ENCODE measurements around the gene GRPEL1. TPM values are rescaled to one million over a fixed set of nuclear protein-coding genes. Genes with fewer than 3 reads are reported as not detected.
A peak's percentile ranks its signal among the peaks of the same experiment; 100 is the strongest.

GRPEL1 gene
- total RNA-seq, 2 donors from 2014 or later, result 22.2 to 22.6 TPM

GRCh38 chr4:7034262-7035081, 33.4 kb downstream of the GRPEL1 start:
- intact Hi-C loops (cut with DNase I), result no loop called here
- peak; percentile 67 for DNase-seq (ENCODE audit: low spot score)

- no peak for DNase-seq (ENCODE audit: low spot score)
- intact Hi-C loops (cut with DNase I), result no loop called here
These were observed 35.3 kb downstream of the GRPEL1 start for GRCh38 chr4:7032596-7032995.

- intact Hi-C loops (cut with DNase I), result no loop called here
- no peak for DNase-seq (ENCODE audit: low spot score)
These were observed 36.1 kb downstream of the GRPEL1 start for GRCh38 chr4:7031558-7032449.

DNA sequence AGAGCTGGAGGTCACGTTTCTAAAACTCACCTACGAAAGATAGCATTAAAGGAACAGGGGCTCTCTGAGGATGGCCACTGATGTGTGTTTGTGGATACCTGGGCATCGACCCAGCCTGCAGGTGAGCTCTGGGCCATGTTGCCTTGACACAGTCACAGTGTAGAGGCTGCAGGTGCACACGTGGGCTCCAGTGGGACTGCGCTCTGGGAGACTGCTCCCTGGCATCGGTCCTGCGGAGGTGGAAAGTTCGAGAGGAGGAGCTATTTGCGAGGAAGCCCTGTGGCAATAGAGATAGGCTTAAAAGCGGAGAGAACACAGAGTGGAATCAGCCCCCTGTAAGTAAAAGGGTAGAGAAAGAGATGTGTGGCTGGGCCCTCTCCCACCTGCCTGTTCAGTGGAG, 37.0 kb downstream of the GRPEL1 start:
- DNase-seq (ENCODE audit: low spot score), result peak; percentile 24
- intact Hi-C loops (cut with DNase I), result no loop called here

GRCh38 chr4:7029921-7030320, 37.9 kb downstream of the GRPEL1 start:
- intact Hi-C loops (cut with DNase I), result no loop called here
- peak; percentile 64 for DNase-seq (ENCODE audit: low spot score)

DNA sequence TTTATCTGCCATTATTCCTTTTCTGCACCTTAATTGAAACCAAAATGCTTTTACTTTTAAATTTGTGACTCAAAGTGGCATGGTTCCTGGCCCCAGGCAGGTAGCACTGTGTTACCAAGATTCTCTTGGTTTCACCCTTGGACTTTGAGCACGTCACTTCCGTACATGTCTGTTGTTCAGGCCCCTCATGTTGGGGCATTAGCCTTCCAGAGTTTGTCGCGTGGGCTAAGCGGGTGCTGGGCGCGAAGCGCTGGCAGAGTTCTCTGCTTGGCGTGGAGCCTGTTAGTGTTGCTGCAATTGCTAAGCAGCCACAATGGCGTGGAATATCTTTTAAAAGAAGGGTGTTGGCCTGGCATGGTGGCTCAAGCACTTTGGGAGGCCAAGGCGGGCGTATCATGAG, 38.7 kb downstream of the GRPEL1 start:
- DNase-seq (ENCODE audit: low spot score), result peak; percentile 28
- intact Hi-C loops (cut with DNase I), result no loop called here

DNA sequence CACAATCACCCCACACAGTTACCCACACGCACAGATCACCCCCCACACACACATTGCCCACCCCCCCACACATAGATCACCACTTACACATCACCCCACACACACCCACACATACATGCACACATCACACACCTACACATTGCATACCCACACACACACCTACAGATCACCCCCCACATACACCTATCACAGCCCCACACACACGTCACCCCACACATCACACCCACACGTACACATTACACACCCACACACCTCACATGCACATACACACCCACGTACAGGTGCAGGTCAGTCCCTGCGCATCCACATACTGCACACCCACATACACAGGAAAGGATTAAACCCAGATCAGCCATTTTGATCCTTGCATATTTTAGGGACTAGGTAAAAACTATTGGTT, 40.0 kb downstream of the GRPEL1 start:
- peak; percentile 12 for DNase-seq (ENCODE audit: low spot score)
- intact Hi-C loops (cut with DNase I), result no loop called here

- peak; percentile 8 for DNase-seq (ENCODE audit: low spot score)
- intact Hi-C loops (cut with DNase I), result no loop called here
These were observed 40.6 kb downstream of the GRPEL1 start for GRCh38 chr4:7027284-7027683.

GRCh38 chr4:7026107-7026506, 41.8 kb downstream of the GRPEL1 start:
- intact Hi-C loops (cut with DNase I), result no loop called here
- DNase-seq (ENCODE audit: low spot score), result no peak

GRCh38 chr4:7025040-7025602, 42.7 kb downstream of the GRPEL1 start:
- intact Hi-C loops (cut with DNase I), result no loop called here
- no peak for DNase-seq (ENCODE audit: low spot score)

DNA sequence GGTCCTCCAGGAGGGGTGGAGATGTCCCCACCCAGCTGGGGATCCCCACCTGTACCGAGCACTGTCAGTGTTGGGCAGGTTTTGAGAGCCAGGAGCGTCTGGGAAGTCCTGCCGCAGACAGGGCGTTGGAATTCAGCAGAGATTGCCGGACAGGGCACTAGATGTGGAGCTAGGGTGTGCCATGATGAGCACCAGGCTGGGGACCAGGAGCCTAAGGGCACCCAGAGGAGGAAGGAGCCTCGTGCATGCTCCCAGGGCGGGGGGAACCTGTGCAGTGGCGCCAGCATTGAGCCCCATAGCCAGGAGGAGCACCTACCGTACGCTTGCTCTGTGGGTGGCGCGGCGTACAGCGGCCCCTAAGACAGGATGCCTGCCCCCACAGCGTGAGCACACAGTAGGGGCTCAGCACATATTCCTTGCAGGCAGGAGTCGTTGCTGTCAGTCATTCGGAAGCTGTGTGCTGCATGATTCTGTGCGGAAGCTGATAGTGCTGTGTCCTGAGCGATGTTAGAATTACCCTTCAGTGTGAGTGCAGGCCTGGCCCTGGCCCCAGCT, 43.5 kb downstream of the GRPEL1 start:
- DNase-seq (ENCODE audit: low spot score), result no peak
- intact Hi-C loops (cut with DNase I), result no loop called here

DNA sequence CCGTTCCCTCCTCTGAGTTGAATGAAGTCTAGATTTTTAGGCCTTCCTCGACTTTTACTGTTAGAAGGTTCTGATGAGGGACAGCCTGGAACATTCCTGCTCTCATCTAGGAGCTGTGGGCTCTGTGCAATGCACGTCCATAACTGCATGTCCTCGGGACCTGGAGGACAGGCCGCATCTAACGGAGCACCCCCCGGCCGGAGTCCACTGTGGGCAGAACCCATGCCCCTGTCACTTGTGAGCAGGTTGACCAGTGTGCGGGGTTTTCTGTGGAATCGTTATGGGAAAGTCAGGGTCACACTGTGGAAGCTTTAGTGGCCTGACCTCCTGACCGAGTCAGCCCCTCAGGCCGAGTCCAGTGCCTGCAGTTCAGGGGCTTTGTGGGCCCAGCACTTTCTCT, 44.0 kb downstream of the GRPEL1 start:
- no peak for DNase-seq (ENCODE audit: low spot score)
- intact Hi-C loops (cut with DNase I), result no loop called here

DNA sequence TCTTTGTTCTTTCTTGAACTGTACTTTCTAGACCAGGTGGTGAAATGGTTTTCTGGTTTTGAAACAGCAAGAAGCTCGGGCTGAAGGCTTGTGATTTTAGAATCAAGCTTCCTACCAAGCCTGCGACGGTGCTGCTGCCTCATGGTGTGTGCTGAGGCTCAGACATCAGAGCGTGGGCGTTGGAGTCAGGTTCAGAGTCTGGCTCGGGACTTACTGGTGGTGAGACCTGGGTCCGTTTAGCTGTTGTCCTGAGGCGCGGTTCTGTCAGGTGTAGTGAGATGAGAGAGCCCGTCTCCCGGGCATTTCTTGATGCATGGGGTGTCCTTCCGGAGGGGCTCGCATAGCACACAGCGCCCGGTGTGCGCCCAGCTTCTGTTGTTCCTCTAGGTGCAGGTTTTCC, 44.4 kb downstream of the GRPEL1 start:
- DNase-seq (ENCODE audit: low spot score), result no peak

DNA sequence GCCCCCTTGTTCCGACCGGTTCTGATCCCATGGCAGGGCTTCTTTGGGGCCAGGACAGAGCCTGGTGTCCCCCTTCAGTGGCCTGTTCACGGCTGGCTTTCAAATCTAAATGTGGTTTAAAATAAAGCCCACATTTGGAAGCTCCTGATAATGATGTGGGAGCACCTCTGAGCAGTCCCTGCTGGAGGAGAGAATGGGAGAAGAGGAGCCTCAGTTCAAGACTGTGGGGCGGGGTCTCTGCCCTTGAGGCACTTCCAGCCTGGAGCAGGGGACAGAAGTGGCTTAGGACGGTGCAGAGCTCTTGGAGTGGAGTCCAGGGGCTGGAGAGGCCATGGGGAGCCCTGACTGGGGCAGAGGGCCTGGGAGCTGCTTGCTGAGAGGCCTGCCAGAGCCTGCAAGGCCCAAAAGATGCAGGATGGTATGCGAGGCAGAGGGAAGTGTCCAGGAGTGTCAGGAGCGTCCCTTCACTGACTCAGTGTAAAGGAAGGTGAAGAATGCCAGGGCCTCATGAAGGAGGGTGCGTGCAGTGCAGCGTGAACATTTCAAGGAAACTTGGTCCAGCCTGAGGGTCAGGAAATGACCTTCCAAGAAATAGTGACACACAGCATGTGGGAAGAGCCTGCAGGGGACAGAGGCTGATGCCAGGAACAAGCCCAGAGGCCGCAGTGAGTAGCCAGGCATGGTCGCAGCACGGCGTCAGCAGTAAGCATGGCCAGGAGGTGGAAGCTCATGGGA, 45.8 kb downstream of the GRPEL1 start:
- intact Hi-C loops (cut with DNase I), result no loop called here
- DNase-seq (ENCODE audit: low spot score), result no peak

More for the DNA sequence above, 44.4 kb downstream of the GRPEL1 start:
- intact Hi-C loops (cut with DNase I), result no loop called here

DNA sequence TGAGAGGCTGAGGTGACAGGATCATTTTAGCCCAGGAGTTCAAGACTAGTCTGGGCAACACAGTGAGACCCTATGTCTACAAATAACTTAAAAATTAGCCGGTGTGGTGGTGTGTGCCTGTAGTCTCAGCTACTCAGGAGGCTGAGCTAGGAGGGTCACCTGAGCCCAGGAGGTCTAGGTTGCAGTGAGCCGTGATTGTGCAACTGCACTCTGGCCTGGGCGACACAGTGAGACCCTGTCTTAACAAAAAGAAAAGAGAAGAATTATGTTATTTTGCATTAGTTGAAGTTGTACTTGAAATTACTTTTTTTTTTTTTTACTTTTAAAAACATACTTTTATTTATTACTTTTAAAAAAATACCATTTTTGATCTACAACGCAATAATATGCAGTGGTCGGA, 46.5 kb downstream of the GRPEL1 start:
- DNase-seq (ENCODE audit: low spot score), result no peak
- intact Hi-C loops (cut with DNase I), result no loop called here

GRCh38 chr4:7020856-7021255, 47.0 kb downstream of the GRPEL1 start:
- intact Hi-C loops (cut with DNase I), result no loop called here

DNA sequence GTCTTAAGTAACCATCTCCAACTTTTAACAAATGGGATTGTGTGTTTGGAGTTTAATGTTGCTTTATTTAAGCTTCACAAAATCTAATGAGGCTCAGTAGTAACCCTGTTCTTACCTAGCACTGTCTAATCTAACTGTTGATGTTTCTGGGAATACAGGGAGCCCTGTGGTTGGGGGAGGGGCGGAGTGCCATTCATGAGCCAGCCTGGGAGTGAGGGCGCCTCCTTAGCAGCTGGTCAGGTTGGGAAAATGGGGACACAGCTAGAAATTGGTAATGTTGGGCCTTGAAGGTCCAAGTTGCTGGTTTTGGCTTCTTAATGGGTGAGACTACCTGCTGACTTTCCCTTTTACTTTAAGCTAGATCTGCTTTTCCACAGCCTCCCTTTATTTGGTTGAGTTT, 47.6 kb downstream of the GRPEL1 start:
- DNase-seq (ENCODE audit: low spot score), result peak; percentile 73
- intact Hi-C loops (cut with DNase I), result no loop called here

More at GRCh38 chr4:7020856-7021255, 47.0 kb downstream of the GRPEL1 start:
- DNase-seq (ENCODE audit: low spot score), result peak; percentile 30

GRCh38 chr4:7019367-7019766, 48.5 kb downstream of the GRPEL1 start:
- DNase-seq (ENCODE audit: low spot score), result peak; percentile 9
- intact Hi-C loops (cut with DNase I), result no loop called here

GRCh38 chr4:7018281-7018680, 49.6 kb downstream of the GRPEL1 start:
- intact Hi-C loops (cut with DNase I), result no loop called here
- DNase-seq (ENCODE audit: low spot score), result peak; percentile 76
